Panc1 (cell line): ENCODE measurements around the gene GPR6.

Source experiments
- SIN3A ChIP-seq: IDR thresholded peaks from 2 replicates; pipeline ENCODE4 v1.6.1; 2012; ENCODE audit warnings: low read depth, mild to moderate bottlenecking, low read length, moderate library complexity, borderline replicate concordance; ENCODE audit not compliant: insufficient read depth
- TCF7L2 ChIP-seq: IDR thresholded peaks from 2 replicates; pipeline ENCODE4 v1.6.1; 2011; ENCODE audit warnings: mild to moderate bottlenecking, low read depth, low read length, inconsistent platforms
- TF ChIP-seq, protein P1 (sequence below): fragments of 450-650 bp; IDR thresholded peaks from 2 replicates; pipeline ENCODE4 v1.5.1; 2017; ENCODE audit warnings: mild to moderate bottlenecking
- TF ChIP-seq, protein P2 (sequence below), 2 experiments: IDR thresholded peaks; 2 replicates each; pipeline ENCODE4 v1.6.1; 2011 to 2012; ENCODE audit warnings: low read depth in 2 of 2, control low read depth in 1 of 2, low read length in 1 of 2, mild to moderate bottlenecking in 1 of 2, moderate library complexity in 1 of 2; ENCODE audit not compliant: insufficient read depth in 1 of 2

DNA sequence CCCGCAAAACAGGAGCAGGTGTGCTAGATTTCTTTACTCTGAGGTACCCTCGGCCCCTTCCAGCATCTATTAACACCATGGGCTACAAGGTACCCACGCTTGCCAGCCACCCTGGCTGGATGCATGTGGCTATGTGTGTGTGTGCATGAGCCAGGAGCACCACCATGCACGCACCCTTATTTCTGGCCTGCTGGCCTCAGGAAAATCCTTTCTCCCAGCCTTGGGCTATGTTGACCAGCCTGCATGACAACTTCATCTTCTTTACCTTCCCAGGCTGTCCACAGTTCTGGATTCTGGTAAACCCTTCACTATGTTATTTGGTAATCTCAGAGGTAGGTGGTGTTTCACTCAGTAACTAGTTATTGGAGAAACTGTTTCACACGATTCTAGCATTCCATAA lies 40.4 kb downstream of the GPR6 start:
- TF ChIP-seq, protein P1, sequence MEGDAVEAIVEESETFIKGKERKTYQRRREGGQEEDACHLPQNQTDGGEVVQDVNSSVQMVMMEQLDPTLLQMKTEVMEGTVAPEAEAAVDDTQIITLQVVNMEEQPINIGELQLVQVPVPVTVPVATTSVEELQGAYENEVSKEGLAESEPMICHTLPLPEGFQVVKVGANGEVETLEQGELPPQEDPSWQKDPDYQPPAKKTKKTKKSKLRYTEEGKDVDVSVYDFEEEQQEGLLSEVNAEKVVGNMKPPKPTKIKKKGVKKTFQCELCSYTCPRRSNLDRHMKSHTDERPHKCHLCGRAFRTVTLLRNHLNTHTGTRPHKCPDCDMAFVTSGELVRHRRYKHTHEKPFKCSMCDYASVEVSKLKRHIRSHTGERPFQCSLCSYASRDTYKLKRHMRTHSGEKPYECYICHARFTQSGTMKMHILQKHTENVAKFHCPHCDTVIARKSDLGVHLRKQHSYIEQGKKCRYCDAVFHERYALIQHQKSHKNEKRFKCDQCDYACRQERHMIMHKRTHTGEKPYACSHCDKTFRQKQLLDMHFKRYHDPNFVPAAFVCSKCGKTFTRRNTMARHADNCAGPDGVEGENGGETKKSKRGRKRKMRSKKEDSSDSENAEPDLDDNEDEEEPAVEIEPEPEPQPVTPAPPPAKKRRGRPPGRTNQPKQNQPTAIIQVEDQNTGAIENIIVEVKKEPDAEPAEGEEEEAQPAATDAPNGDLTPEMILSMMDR: no peak
- TF ChIP-seq, protein P2, sequence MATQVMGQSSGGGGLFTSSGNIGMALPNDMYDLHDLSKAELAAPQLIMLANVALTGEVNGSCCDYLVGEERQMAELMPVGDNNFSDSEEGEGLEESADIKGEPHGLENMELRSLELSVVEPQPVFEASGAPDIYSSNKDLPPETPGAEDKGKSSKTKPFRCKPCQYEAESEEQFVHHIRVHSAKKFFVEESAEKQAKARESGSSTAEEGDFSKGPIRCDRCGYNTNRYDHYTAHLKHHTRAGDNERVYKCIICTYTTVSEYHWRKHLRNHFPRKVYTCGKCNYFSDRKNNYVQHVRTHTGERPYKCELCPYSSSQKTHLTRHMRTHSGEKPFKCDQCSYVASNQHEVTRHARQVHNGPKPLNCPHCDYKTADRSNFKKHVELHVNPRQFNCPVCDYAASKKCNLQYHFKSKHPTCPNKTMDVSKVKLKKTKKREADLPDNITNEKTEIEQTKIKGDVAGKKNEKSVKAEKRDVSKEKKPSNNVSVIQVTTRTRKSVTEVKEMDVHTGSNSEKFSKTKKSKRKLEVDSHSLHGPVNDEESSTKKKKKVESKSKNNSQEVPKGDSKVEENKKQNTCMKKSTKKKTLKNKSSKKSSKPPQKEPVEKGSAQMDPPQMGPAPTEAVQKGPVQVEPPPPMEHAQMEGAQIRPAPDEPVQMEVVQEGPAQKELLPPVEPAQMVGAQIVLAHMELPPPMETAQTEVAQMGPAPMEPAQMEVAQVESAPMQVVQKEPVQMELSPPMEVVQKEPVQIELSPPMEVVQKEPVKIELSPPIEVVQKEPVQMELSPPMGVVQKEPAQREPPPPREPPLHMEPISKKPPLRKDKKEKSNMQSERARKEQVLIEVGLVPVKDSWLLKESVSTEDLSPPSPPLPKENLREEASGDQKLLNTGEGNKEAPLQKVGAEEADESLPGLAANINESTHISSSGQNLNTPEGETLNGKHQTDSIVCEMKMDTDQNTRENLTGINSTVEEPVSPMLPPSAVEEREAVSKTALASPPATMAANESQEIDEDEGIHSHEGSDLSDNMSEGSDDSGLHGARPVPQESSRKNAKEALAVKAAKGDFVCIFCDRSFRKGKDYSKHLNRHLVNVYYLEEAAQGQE (IDR thresholded peaks at IDR 0.05; ENCODE audit: insufficient read depth in 1 of 2, low read depth in 2 of 2, low read length in 1 of 2): no peak
- TF ChIP-seq SIN3A (no peak), TCF7L2 (no peak)
